HG03432 (cell line): ENCODE results near the gene ABHD11.

Source experiments
- ATAC-seq: cut with Tn5 transposase; IDR thresholded peaks from one replicate; pipeline ENCODE4 v1.9.1; 2021; ENCODE audit warnings: mild to moderate bottlenecking, moderate library complexity; ENCODE audit not compliant: unreplicated experiment

Gene ABHD11

DNA sequence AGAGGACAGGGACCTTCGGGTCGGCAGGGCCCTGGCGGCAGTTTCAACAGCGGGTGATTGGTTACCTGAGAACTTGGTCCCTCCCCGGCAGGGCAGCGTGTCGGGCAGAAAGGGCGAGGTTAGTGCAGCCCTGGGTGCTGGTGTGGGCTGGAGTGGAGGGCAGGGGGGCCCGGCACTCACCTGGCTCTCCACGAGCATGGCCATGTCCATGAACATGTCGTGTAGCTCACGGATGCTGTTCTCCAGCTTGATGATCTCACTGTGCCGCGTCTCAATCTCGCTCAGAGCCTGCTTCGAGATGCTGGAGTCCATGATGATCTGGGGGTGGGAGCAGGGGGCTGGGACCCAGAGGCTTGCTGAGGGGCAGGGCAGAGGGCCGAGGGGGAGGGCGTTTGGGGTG lies 35.9 kb downstream of the ABHD11 start:
- ATAC-seq, result no peak

DNA sequence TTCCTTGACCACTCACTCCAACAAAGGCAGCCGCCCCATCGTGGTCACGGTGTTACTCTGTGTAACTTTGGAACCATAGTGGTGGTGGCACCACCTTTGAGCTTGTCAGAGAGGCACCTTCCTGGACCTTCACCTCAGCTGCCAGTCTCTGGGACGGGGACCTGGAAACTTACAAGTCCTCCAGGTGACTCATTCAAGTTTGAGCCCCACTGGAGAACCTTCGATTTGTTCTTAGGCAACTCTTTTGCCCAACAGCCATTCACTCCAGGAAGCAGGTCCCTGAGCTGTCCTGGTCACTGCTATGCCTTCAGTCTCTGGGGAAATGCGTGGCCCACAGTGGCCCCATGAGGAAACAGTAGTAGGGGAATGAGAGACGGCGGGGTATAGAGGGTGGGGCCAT lies 36.4 kb downstream of the ABHD11 start:
- no peak for ATAC-seq

DNA sequence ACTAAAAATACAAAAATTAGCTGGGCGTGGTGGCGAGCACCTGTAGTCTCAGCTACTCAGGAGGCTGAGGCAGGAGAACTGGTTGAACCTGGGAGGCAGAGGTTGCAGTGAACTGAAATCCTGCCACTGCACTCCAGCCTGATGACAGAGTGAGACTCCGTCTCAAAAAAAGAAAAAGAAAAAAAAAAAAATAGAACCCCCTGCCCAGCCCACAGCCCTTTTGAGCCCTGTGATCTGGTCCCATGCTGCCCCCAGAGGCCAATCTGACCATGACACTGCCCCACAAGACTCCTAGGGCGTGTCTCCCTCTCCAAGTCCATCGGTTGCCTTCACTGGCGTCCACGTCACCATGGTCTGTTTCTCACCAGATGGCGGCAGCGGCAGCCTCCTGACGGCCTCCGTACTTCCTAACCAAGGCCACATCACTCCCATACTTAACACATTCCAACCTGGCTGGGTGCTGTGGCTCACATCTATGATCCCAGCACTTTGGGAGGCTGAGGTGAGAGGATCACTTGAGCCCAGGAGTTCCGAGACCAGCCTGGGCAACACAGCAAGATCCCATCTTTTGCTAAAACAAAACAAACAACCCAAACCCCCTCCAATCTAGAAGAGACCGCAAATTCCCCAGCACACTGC lies 37.1 kb downstream of the ABHD11 start:
- no peak for ATAC-seq

DNA sequence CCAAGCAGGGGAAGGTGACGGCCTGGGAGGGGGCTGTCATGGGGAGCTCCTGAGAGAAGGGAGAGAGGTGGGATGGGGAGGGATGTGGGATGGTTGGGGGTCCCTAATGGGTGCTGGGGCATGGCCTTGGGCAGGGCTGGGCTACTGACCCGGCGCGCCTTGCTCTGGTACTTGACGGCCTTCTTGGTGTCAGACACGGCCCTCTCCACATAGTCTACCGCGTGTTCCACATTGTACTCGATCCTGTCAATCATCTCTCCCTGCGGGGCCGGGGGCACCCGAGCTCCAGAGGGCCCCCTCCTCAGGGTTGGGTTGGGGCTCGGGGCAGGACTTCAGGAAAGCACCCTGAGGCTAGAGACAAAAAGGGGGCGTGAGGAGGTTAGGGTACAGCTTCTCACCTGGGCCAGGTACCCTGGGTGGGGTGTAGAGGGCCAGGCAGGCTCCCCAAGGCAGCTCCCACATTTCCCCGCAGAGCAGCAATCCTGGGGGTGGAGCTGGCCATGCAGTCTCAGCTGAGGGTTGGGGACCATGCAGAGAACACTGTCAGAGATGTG lies 37.9 kb downstream of the ABHD11 start:
- ATAC-seq, result no peak

DNA sequence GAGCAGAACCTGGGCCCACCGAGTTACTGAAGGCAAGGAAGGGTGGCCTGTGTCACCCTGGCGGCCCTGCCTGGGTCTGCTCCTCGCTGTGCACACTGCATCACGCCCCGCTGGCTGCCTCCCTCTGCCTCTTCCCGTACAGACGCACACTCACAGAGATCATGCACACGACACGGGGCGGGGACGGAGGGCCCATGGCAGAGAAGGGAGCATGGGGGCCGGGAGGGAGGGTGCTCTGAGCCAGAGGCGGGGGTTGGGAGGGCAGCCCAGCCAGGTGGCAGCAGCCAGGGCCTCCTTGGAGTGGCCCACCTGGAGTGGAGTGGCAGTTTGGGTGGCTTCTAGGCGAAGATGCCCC lies 38.6 kb downstream of the ABHD11 start:
- no peak for ATAC-seq

DNA sequence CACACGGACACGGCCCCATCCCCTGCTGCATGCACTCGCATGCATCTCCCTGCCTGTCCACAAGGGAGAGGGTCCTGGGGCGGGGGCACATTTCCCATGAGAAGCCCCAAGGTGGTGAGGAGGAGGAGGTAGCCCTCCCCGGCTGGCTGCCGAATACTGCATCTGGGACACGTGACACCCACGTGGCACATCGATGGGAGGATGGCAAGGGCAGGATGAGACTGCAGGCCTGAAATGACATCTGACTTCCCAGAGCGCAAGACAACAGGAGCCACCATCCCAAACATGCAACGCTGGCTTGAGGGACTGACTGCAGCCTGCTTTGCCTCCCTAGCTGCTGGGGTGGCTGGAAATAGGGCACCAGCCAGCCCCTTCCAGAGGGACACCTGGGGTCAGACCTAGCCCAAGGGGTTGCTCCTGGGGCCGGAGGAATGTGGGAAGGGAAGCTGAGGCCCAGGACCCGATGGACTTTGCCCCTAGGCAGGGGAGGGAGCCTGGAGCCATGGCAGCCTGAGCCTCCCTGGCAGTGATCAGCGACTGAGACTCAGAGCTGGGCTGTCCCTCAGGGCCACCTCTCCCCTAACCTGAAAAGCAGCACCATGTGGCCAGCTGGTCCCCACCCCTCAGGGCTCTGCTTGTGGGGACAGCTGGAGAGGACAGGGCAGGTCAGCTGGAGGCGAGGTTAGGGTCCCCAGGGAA lies 39.1 kb downstream of the ABHD11 start:
- no peak for ATAC-seq

DNA sequence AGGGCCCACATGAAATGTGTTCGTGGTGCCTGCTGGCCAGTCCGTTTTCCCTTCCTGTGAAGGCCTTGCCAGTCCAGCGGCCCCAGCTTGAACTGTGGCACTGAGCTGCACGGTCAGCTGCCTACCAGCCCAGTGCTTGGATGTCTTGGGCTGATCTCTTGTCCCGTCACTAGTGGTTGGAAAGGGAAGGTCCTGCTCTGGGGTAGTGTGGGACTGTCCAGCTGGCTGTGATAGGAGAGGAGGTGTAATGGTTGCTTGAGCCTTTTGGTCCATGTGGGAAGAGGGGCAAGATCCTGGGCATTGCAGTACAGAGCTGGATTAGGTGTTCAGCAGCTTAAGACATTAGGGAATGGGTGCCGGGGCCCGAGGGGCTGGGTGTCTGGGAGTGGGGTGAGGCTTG lies 40.2 kb downstream of the ABHD11 start:
- ATAC-seq, result no peak

DNA sequence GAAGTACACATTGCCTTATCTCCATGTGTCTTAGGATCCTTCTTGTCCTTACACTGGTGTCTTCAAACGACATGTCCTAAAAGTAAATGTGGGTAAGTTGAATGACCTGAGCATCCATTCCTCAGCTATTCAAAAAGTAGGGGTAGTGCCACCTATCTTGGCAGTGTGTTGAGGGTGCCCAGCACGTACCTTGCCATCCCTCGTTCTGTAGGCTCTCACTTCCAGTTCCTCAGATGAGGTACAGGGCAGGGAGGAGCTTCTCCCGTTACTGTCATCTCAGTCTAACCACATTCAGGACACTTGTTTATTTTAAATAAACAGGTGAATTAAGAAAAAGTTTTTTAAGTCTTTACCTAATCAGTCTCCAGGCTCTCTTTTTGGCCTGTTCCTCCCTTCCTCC lies 42.2 kb downstream of the ABHD11 start:
- ATAC-seq, result no peak

DNA sequence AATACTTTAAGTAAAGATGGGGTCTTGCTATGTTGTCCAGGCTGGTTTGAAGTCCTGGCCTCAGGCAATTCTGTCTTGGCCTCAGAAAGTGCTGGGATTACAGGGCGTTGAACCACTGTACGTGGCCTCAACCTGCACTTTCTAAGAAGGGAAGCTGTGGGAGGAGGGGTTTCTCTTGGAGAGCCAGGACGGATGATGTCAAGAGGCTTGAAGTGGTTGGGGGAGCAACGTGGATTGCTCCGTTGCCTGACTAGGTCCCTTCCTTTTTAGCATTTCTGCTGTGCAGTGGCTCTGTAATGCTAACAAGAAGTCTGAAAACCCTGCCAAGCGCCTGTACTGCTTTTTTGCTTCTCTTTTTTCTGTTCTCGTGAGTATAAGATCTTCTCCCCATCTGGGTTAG lies 48.0 kb downstream of the ABHD11 start:
- ATAC-seq, result no peak

DNA sequence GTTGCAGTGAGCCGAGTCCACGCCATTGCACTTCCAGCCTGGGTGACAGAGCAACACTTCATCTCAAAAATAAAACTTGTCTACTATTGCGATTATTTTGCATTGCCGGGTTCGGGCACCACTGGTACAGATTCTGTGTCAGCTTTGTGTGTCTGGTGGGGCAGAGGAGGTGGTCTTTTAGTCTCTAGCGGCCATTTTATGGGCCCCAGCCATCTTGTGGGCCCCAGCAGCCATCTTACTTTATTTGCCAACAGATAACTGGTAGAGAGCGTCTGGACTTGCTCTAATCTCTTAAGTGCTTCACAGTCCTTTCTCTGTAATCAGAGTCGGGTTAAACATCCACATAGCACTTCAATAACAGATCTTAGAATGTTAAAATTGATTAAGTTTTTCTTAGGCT lies 50.3 kb downstream of the ABHD11 start:
- ATAC-seq, result no peak
